ENCODE data around the gene RHBDD2.
"Not testable (repeated sequence)": the region's sequence is repeated elsewhere in the genome, so short reads cannot be mapped to it uniquely, and the experiment has no call there.

RHBDD2 gene

DNA sequence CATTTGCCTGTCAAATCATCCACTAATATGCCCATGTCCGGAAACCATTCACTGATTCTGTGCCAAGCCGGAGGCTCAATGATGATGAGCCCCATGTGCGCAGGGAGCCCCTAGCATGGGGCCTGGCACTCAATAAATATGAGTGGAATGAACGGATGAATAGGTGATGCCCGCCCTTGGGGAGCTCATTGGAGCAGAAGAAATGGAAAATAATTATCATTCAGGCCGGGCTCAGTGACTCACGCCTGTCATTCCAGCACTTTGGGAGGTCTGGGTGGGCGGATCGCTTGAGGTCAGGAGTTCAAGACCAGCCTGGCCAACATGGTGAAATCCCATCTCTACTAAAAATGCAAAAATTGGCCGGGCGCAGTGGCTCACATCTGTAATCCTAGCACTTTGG lies 11.0 kb downstream of the RHBDD2 start:
- DNase-seq: no peak

DNA sequence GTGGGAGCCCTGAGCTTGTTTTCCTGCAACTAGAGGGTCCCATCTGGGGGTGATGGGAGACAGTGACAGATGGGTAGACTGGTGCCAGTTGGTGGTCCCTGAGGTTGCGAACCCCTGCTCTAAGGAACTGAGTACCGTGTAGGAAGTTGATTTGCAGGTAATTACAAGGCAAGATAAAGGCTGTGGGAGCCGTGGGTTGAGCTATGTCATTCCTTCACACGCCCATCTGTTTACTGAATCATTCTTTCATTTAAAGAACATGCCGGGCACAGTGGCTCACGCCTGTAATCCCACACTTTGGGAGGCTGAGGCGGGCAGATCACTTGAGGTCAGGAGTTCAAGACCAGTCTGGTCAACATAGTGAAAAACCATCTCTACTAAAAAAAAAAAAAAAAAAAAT lies 12.4 kb downstream of the RHBDD2 start:
- not testable (repeated sequence) for DNase-seq

DNA sequence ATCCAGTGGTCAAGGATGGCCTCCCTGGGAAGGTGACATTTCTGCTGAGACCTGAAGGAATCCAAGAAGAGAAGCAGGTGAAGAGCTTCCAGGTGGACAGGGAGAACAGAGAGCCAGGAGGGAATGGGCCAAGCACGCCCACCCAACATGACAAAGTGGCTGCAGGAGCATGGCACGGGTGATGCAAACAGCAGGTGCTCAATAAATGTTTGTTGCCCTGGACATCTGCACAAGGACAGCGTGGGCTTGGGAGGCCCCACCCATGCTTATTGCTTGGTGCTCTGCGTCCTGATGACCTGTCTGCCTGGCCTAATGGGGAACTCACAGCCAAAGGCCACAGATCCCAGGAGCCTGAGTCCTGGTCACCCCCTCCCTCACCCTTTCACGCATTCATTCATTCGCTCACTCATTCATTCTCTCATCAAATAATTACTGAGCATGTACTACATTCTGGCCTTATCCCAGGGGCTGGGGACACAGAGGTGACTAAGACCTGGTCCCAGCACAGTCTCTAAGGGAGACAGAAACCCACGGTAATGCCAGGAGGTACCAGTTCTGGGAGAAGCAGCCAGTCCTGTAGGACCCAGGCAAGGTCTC lies 13.1 kb downstream of the RHBDD2 start:
- no peak for DNase-seq

DNA sequence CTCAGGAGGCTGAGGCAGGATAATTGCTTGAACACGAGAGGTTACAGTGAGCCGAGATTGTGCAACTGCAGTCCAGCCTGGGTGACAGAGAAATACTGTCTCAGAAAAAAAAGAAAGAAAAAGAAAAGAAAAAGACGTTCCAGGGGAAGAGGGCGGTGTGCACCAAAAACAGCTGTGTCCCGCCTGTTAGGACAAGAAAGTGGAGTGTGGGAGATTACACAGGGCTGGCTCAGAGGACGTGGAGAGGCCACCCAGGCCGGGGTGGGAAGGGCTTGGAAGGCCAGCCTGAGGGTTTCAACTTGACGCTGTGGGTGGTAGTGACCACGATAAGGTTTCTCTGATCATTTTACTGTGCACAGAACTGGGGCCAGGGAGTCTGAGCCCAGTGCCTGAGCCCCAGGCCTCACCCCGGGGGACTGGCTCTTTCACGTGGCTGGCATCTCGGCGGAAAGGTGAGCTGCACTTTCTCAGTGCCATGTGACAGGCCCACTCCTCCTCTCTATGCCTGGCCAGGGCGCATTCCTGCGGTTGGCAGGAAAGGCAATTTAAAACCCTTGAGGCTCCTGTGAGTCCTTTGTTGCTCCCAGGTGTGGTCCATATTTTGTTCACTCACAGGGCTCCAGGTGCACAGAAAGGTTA lies 13.9 kb downstream of the RHBDD2 start:
- DNase-seq: peak; percentile 90

DNA sequence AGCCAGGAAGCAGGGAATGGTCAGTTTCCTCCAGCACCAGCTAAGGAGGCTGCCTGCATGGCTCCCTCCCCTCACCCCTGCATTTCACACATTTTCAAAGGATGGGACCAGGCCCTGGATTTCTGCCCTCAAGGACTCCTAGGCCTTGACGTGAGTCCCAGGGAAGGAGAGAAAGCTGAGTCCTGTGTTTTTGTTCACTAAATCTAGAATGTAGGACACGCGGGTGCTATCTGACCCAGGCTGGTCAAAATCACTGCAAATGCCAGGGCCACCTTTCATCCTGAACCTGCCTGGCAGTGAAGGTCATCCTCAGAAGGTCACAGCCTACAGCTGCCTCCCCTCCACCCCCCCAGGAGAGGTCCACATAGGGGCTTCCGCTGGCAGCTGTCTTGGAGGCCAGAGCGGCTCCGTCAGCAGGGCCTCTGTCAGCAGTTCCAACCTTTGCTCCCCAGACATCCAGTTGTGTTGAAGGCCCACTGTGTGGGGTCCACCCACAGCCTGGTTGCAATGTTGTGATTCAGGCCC lies 18.0 kb downstream of the RHBDD2 start:
- DNase-seq: no peak

DNA sequence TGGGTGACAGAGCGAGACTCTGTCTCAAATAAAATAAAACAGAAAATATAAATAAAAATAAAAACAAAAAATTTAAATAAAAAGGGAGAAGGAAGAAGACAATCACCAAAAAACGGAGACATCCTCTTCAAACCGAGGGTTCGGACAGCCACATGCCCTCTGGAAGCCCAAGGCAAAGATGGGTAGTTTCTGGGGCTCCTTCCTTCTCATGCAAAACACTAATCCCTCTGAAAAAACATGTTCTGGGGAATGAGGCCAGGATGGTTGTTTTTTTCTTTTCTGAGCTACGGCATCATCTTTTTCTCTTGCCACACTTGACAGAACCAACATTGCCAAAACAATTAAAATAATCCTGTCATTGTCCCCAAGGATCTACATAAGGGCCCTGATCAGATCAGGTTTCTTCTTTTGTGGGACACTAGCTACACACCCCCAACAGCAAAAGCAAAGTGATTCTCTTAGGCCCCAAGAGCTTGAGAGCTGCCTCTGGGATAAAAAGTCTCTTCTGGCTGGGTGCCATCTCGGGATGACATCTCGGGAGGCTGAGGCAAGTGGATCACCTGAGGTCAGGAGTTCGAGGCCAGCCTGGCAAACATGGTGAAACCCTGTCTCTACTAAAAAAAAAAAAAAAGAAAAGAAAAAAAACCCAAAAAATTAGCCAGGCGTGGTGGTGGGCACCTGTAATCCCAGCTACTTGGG lies 21.9 kb downstream of the RHBDD2 start:
- DNase-seq: peak; percentile 36

DNA sequence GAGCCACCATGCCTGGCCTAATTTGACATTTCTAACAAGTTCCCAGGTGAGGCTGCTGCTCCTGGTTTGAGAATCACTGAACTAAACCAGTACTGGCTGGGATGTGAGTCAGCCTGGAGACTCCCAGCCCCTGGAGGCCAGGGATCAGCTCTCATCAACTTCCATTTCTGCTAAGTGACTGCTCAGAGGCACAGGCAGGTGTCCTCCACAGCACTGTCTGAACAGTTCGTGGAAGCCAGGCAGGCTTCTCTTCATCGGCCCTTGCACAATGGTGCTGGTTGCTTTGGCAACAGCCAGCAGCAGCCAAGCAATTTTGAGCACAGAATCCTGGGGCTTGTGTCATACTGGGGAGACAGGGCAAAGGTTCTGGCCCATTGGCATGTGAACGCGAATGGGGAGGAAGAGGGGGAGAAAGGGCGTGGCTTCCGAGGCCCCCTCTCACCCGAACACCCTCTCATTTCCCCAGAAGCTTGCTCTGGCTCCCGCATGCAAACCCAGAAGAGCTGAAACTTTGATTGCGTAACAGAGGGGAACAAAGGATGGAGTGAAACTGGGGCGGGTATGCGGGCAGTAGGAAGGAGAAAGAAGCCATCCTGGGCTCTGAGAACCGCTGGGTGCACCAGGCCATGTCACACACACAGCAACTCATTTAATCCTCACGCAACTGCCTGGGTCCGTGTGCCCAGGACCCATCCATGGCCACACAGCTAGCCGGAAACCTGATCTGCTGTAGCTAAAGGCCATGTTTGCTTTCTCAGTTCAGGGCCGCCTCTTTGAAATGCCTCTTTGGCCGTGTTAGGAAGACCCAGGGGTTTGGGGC lies 27.2 kb downstream of the RHBDD2 start:
- DNase-seq: peak; percentile 50

DNA sequence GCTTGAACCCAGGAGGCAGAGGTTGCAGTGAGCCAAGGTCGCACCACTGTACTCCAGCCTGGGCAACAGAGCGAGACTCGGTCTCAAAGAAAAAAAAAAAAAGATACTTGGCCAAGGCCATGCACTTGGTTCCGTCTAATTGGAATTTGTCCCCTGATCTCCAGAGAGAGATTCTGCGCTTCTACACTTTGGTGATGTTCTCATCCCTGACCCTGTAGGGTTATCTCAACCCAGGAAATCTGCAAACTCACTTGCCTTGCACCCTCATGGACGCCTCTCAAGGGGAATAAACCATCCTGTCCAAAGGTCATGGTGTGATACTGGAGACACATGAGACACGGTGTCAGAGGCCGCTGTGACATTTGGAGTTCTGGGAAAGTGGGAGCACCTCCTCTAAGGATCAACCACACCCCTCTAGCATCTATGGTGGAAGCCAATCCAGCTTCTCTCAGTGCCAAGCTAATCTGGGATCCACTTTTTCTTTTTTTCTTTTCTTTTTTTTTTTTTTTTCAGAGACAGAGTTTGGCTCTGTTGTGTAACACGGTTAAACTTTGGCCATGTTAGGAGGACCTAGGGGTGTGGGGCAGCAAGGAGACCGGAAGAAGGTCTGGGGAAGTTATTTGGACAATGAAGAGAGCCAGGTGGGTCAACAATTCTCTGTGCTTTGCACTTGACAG lies 28.3 kb downstream of the RHBDD2 start:
- no peak for DNase-seq

DNA sequence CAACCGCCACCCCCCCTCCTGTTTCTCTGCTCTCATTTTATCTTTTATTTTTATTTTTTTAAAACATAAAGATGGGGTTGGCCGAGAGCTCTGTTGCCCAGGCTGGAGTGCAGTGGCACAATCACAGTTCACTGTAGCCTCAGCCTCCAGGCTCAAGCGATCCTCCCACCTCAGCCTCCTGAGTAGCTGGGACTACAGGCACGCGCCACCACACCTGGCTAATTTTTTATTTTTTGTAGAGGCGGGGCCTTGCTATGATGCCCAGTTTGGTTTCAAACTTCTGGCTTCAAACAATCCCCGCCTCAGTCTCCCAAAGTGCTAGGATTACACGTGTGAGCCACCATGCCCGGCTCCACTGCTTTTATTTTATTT lies 28.8 kb downstream of the RHBDD2 start:
- DNase-seq: not testable (repeated sequence)

DNA sequence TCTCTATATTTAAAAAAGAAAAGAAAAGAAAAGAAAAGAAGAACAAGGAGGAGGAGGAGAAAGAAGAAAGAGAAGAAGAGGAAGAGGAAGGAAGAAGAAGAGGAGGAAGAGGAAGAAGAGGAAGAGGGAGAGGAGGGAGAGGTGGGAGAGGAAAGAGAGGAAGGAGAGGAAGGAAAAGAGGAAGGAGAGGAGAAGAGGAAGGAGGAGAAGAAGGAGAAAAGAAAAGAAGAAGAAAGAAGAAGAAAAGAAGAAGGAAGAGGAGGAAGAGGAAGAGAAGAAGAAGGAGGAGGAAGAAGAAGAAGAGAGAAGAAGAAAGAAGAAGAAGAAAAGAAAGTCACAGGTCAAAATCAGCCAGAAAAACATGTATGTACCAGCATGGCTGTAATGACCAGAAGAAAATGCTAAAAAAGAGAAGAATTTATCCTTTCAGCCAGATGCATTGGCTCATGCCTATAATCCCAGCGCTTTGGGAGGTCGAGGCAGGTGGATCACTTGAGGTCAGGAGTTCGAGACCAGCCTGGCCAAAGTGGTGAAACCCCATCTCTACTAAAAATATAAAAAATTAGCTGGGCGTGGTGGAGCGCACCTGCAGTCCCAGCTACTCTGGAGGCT lies 30.8 kb downstream of the RHBDD2 start:
- DNase-seq: no peak

DNA sequence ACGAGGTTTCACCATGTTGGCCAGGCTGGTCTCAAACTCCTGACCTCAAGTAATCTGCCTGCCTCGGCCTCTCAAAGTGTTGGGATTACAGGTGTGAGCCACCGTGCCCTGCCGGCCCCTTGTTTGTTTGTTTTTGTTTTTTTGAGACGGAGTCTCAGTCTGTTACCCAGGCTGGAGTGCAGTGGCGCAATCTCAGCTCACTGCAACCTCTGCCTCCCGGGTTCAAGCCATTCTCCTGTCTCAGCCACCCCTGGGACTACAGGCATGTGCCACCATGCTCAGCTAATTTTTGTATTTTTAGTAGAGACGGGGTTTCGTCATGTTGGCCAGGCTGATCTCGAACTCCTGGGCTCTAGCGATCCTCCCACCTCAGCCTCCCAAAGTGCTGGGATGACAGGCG lies 32.4 kb downstream of the RHBDD2 start:
- not testable (repeated sequence) for DNase-seq

DNA sequence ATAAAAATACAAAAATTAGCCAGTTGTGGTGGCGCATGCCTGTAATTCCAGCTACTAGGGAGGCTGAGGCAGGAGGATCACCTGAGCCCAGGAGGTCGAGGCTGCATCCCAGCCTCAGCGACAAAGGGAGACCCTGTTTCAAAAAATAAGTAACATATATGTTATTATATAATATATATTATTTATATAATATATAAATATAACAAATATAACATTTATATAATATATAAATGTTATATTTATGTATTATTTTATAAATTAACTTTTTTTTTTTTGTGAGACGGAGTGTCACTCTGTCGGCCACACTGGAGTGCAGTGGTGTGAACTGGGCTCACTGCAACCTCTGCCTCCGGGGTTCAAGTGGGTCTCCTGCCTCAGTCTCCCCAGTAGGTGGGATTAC lies 34.6 kb downstream of the RHBDD2 start:
- no peak for DNase-seq

DNA sequence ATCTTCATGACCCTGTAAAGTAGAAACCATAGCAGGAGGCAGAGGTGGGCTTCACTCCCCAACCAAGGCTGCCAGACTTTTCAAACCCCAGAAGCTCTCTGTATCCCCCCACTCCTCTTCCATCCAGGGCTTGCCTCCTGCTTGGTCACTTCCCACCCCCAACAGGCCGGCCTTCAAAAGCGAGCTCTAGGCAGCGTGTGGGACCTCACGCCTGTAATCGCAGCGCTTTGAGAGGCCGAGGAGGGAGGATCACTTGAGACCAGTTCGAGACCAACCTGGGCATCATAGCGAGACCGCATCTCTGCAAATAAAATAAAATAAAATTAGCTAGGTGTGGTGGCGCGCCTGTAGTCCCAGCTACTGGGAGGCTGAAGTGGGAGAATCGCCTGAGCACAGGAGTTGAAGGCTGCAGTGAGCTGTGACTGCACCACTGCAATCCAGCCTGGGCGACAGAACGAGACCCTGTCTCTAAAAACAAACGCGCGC lies 35.4 kb downstream of the RHBDD2 start:
- no peak for DNase-seq

DNA sequence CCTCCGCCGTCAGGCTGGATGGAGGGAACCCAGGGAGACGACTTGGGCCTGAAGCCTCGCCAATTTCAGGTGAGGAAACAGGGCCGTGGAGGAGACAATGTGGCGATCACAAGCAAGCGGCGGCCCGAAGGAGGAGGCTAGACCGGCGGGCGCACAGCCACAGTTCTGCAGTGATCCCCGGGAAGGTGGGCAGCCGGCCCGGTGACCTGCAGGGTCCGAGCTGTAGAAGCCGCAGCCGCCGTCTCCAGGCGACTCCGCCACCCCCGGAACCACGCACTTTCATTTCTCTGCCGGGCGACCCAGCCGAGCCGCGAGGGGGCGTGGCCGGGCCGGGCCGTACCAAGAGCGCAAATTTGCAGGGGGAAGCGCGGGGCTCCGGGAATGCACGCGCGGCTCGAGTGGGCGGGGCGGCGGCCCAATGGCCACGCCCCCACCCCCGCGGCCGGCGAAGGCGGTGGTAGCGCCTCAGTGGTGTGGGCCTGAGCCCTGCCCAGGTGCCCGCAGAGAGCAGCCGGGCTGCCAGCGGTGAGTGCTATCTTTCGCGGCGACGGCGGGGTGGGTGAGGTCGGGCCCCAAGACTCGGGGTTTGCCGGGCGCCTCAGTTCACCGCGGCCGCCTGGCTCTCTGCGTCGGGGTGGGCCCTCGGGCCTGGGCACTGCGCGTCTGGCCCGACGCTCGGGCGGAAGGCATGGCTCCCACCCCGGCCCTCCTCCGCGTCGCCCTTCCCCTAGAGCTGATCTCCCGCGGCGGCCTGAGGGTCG lies 36.0 kb downstream of the RHBDD2 start, which contains the start of gene POR:
POR (plus strand) TSS at position 501 of the 761 bp plus-strand sequence. CDS start 38,847 bp downstream, outside the sequence.
- DNase-seq: peak; percentile 35

DNA sequence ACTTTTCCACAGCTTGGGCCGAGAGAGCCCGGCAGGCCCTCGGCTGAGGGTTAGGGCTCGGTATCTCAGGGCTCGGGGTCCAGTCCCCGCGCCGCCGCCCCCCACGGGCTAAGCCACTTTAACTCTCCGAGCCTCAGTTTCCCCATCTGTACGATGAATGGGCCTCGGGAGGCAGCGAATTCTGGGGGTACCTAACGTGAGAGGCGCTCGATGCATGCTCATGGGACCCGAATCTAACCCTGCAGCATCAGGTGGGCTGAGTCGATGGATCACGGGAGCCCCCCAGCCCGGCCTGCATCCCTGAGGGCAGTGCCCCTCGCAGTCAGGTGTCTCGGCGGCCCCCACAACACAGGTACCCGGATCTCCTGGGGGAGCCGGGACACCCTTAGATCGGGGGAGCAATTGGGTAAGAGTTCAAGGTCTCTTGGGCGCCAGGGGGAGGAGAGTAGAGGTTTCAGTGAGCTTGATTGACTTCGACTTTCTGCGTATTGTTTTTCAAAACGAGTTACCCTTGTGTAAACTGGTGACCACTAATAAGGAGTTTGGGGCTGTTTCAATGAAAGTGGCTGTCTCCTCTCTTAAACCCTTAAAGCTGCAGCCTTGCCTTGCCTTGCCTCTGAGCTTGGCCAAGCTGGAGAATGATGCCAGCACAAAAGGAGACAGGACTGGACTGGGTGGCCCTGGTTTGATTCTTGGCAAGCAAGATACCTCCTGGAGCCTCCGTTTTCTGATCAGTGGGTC lies 36.8 kb downstream of the RHBDD2 start:
- no peak for DNase-seq

DNA sequence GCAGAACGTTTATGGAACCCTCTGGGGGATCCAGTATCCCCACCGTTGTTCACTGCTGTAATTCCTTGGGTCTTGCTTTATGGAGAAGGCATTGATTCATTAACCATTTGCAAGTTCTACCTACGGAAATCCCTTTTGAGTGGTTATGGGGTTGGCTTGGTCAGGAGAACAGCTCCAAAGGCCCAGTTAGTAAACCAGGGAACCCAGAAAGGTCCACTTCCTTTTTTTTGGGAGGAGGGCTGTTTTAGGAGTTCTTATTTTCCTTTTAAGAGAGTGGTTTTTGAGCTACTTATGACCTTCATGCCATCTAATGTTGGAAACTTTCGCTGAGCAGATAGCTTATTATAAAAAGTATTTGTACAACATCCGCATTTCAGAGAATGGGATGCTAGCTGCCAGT lies 37.4 kb downstream of the RHBDD2 start:
- DNase-seq: no peak

DNA sequence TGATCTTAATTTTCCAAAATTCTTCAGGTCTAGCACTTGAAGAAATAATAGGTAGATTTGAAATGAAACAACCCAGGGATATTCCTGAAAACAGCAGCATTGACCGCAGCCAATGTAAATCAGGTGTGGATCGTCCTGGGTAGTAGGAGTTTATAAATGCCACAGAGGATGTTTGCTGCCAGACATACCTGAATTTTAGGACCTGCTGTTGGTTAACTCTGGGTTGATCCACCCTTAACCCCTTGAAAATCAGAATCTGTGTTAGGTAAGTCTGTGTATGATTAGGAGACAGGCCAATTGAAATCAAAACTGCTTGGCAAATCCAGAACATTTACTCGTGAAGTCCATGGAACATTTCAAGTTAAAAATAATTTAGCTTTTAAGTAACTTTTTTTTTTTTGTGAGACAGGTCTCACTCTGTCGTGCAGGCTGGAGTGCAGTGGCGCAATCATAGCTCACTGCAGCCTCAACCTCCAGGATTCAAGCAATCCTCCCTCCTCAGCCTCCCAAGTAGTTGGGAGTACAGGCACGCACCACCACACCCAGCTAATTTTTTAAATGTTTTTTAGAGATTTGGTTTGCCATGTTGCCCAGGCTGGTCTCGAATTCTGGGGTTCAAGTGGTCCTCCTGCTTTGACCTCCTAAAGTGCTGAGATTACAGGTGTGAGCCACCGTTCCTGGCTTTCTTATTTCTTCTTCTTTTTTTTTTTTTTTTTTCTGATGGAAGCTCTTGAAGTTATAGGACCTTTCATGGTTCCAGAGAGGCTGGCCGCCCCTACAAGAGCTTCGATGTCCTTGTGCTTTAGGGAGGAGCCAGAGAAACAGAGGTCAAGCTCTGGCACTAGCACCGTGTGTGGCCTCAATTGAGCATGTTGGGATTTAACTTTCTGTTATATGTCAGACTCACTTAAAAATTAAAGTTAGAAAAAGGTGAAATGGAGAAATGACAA lies 38.1 kb downstream of the RHBDD2 start:
- DNase-seq: no peak

DNA sequence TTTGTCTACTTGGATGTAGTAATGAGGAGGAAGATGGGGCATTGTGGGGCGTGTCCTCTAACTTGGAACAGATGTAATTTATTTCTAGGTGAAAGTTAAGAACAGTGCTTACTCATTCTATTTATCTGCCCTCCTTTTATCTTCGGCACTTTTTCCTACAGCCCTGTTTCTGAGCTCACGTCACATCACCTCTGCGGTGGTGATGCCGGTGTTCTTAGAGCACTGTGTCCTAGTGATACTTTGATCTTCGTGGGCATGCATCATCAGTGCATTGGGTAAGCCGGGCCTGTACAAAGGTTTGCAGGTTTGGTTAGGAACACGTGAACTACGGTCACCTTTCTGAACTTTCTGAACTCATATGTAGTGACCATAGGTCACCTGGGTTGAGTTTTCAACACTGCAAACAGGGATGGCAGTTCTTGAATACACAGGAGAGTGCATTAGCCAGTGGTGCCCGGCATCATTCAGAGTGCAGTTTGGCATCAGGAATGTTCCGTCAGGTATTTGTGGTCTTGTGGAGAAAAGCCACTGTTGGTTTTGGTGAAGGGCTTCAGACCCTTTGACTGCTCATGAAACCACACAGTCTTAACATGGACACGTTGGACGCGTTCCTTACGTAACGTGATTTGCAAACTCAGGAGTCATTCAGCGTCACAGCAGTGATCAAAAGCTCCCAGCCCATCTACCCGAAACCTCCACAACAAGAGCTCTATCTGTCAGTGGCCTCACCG lies 41.8 kb downstream of the RHBDD2 start:
- DNase-seq: no peak

DNA sequence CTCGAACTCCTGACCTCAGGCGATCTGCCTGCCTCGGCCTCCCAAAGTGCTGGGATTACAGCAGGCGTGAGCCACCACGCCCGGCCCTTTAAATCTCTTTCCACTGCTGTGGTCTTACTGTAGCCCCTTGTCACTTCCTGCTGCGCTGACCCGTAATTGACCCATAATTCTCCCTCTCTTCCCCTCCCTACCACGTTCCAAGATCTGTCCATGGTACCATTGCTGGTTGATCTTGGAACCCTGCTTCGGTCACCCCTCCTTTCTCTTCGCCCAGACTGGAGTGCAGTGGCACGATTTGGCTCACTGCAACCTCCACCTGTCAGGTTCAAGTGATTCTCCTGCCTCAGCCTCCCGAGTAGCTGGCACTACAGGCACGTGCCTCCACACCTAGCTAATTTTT lies 42.6 kb downstream of the RHBDD2 start:
- no peak for DNase-seq

Measured in NCI-H187 treated with DMSO at 0.1 percent for 48 hours (cell line).